ENCODE results near the gene ZBTB16. TPM values are rescaled to one million over a fixed set of nuclear protein-coding genes. Genes with fewer than 3 reads are reported as not detected.

ZBTB16 gene
- total RNA-seq, 1 donor from 2014 or later = 171 TPM

DNA sequence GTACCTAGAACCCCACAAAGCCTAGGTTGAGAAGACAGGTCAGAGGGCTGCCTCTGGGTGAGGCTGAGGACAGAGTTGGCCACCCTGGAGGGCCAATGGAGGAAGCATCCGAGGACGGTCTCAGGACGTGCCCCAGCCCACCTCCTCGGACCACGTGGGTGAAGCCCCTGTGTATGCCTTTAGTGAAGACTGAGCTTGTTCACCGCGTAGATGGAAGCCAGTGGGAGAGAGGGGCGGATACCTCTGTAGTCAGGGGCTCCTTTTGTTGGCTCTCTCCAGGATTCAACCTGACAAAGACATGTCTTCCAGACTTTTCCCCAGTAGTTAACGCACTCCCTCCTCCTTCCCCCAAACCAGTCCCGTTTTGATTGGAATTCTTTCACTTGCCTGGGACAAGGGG, 110.7 kb downstream of the ZBTB16 start:
- intact Hi-C loops (cut with DNase I) = no loop called here
- Histone ChIP-seq H3K4me1 (peaks cover 99% of the 10 kb centered on the region), H3K9me3 (no peaks in the 10 kb centered on the region), H3K4me3 (no peak overlapping the region), H3K36me3 (no peaks in the 10 kb centered on the region), H3K27me3 (ENCODE audit: low read depth) (no peaks in the 10 kb centered on the region), H3K27ac (peak overlapping the region; percentile 88)
- no peak for ATAC-seq
- TF ChIP-seq, protein P1, sequence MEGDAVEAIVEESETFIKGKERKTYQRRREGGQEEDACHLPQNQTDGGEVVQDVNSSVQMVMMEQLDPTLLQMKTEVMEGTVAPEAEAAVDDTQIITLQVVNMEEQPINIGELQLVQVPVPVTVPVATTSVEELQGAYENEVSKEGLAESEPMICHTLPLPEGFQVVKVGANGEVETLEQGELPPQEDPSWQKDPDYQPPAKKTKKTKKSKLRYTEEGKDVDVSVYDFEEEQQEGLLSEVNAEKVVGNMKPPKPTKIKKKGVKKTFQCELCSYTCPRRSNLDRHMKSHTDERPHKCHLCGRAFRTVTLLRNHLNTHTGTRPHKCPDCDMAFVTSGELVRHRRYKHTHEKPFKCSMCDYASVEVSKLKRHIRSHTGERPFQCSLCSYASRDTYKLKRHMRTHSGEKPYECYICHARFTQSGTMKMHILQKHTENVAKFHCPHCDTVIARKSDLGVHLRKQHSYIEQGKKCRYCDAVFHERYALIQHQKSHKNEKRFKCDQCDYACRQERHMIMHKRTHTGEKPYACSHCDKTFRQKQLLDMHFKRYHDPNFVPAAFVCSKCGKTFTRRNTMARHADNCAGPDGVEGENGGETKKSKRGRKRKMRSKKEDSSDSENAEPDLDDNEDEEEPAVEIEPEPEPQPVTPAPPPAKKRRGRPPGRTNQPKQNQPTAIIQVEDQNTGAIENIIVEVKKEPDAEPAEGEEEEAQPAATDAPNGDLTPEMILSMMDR (IDR thresholded peaks at IDR 0.05) = no peak
- no peak for DNase-seq

DNA sequence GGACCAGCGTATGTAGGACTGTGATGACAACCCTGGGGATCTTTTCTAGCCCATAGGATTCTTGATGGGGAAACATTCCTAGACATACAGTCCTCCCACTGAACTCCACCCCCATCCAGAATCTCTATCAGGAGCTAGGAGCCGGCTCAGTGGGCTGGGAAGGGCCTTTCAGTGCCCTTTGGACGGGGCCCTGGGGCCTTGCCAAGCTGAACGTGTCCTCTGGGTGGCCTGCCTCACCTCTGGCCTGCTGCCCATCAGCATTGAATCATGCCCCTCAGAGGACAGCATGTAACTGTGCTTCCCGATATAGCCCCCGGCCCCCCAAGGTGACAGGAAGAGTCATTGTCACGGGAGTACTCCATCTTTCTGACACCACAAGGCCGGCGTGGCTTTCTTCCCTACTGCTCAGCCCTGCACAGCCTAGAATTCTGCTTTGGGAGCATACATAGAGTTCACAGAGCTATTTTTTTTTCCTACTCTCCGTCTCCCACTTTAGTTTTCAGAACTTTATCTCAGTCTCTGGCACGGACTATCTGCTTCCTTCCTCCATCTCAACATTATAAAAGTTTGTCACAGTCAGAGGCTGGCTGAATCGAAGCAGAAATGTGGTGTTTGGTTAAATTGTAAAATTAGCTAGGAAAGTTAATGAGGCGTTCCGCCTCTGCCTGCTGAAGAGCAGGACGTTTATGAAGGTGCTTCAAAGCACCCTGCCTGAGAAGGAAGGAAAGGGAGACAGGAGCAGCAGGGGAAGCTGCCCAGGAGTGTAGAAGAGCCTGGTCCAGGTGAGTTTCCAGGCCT, 111.9 kb downstream of the ZBTB16 start:
- H3K4me1 ChIP-seq = peaks cover 99% of the 10 kb centered on the region
- H3K36me3 ChIP-seq = no peaks in the 10 kb centered on the region
- TF ChIP-seq, protein P1 (IDR thresholded peaks at IDR 0.05) = no peak
- ATAC-seq (peak; percentile 58 to 72), DNase-seq (peak; percentile 86)
- H3K4me3 ChIP-seq = no peak overlapping the region
- peak overlapping the region; percentile 88 for H3K27ac ChIP-seq
- intact Hi-C loops (cut with DNase I) = no loop called here
- no peaks in the 10 kb centered on the region for H3K27me3 ChIP-seq (ENCODE audit: low read depth)
- no peaks in the 10 kb centered on the region for H3K9me3 ChIP-seq

DNA sequence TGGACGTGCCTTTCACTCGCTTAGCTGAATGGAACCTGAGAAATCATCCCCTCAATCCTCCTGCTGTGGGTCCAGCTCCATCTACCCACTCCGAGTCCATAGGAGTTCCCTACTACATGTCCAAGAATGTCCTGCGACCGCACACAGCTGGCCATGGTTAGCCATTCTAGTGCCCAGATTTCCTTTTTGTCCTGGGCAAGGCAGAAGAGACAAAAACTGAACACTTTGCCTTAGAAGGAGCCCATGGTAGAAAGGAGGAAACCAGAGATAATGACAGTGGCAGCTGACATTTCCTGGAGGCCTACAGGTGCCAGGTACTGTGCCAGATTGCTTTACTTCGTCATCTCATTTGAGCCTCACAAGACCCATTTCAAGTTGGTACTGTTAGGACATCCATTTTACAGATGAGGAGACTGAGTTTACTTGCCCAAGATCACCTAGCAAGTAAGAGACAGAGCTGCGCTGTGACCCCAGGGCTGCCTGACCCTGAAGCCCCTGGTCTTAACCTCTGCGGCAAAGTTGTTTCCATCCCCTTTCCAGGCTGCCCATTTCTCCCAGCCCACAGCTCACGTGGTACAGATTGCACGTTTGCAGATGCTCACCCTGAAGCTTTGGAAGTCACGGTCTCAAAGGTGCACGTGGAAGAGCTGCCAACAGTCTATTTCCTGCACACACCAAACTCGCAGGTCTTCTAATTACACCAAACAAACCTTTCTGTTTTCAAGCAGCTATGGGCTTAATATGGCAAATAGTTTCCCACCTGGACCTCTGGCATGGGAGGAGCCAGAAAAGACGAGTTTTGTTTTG, 112.7 kb downstream of the ZBTB16 start:
- no peaks in the 10 kb centered on the region for H3K27me3 ChIP-seq (ENCODE audit: low read depth)
- no peak overlapping the region for H3K4me3 ChIP-seq
- intact Hi-C loops (cut with DNase I) = no loop called here
- ATAC-seq = no peak
- TF ChIP-seq, protein P1 (IDR thresholded peaks at IDR 0.05) = no peak
- DNase-seq = no peak
- H3K4me1 ChIP-seq = peaks cover 99% of the 10 kb centered on the region
- H3K9me3 ChIP-seq = no peaks in the 10 kb centered on the region
- no peaks in the 10 kb centered on the region for H3K36me3 ChIP-seq
- H3K27ac ChIP-seq = peak overlapping the region; percentile 88

DNA sequence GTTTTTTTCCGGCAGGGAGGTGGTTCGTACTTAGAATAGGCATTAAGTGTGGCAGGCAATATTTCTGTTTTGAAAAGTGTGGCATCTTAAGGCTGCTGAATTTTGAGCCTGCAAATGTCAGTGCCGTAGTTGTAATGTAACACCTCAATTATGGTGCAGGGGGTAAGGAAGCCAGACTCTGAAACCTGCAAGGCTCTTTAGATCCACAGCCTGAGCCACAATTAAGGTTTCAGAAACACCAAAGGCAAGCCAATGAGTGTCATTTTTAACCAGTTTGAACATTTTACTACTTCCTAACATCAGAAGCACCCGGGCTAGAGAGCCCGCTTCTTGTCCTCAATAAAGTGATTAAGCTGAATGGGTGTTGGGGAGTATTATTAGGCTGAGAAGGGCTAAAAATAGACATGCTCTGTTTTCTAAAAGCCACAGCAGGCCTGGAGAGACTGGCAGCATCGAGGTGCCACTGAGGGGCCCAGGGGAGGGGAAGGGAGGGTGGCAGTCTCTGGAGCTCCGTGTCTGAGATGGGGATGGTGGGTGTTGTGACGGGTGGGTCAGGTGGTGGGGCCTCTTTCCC, 113.4 kb downstream of the ZBTB16 start:
- Histone ChIP-seq H3K9me3 (no peaks in the 10 kb centered on the region), H3K27me3 (ENCODE audit: low read depth) (no peaks in the 10 kb centered on the region), H3K4me1 (peaks cover 99% of the 10 kb centered on the region), H3K27ac (peak overlapping the region; percentile 88), H3K36me3 (no peaks in the 10 kb centered on the region), H3K4me3 (no peak overlapping the region)
- TF ChIP-seq, protein P1 (IDR thresholded peaks at IDR 0.05) = no peak
- intact Hi-C loops (cut with DNase I) = no loop called here
- DNase-seq = no peak
- no peak for ATAC-seq

DNA sequence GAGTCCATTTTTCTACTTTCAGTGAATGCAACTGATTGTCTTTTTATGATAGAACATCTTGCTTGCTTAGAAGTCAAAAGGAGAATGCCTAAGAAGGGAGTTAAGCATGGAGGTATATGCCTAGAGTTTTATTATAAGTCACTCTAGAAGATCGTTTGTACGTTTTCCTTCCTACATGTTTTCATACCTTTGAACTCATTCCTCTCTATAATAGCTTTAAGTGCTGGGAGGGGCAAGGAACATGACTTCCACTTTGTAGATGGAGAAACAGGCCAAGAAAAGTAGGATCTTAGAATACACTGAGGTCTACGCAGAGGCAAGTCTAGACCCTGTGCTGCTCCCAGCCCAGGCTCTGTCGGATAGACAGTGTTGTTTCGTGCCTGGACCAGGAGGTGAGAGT, 114.3 kb downstream of the ZBTB16 start:
- TF ChIP-seq, protein P1 (IDR thresholded peaks at IDR 0.05) = no peak
- Histone ChIP-seq H3K27ac (peak overlapping the region; percentile 88), H3K27me3 (ENCODE audit: low read depth) (no peaks in the 10 kb centered on the region), H3K36me3 (no peaks in the 10 kb centered on the region), H3K9me3 (no peaks in the 10 kb centered on the region), H3K4me1 (peaks cover 99% of the 10 kb centered on the region), H3K4me3 (no peak overlapping the region)
- intact Hi-C loops (cut with DNase I) = no loop called here
- ATAC-seq (no peak), DNase-seq (no peak)

Data from lower lobe of right lung (tissue), 2 donors.